ENCODE measurements around the gene FGD6.
"Not testable (repeated sequence)": the region's sequence is repeated elsewhere in the genome, so short reads cannot be mapped to it uniquely, and the experiment has no call there.

Gene FGD6

DNA sequence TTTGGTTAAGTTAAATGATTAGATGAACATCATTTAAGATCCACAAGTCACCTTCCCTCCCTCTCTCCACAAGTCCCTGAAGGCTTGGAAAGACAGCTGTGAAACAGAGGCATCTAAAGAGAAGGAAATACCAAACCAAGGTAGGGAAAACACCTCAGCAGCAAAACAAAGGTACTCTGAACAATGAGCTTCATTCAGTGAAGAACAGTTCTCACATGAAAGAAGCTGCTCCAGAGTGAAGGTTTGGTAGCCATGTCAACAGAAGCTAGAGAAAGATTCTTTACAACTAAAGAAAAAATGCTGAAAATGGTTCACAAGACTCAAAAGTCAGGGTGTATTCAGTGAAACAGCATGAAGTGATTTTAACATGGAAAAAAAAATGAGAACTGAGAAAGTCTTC, 69.4 kb downstream of the FGD6 start:
- Histone ChIP-seq H3K36me3 (ENCODE audit: control insufficient read depth, insufficient read depth, low read length) (no peaks in the 10 kb centered on the region; the same call in 1 of the 2 replicates), H3K27me3 (replicated peaks; ENCODE audit: control insufficient read depth, insufficient read depth, low read length) (no peaks in the 10 kb centered on the region), H3K4me3 (replicated peaks; ENCODE audit: low read depth, low read length) (no peak overlapping the region)
- DNase-seq (ENCODE audit: extremely low read depth, insufficient read length): no peak
- TF ChIP-seq, protein P1, sequence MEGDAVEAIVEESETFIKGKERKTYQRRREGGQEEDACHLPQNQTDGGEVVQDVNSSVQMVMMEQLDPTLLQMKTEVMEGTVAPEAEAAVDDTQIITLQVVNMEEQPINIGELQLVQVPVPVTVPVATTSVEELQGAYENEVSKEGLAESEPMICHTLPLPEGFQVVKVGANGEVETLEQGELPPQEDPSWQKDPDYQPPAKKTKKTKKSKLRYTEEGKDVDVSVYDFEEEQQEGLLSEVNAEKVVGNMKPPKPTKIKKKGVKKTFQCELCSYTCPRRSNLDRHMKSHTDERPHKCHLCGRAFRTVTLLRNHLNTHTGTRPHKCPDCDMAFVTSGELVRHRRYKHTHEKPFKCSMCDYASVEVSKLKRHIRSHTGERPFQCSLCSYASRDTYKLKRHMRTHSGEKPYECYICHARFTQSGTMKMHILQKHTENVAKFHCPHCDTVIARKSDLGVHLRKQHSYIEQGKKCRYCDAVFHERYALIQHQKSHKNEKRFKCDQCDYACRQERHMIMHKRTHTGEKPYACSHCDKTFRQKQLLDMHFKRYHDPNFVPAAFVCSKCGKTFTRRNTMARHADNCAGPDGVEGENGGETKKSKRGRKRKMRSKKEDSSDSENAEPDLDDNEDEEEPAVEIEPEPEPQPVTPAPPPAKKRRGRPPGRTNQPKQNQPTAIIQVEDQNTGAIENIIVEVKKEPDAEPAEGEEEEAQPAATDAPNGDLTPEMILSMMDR (IDR thresholded peaks at IDR 0.05; ENCODE audit: insufficient read depth, low read length, poor library complexity, severe bottlenecking): no peak

DNA sequence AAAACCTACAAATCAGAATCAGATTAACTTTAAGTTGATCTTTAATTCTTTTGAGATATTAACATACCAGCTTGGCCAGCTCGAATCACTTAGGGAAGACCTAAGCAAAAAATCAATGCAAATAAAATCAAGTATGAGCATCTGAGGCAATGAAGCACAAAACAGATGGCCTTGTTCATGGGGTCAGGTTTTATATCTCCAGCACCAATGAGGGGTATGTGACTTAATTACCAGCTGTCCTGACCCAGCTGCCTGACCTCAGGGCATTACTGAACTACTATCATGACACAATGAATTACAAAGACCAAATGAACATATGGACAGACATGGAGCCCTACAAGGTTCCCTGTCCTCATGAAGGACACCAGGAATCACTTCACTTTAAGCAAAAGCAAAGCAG, 70.5 kb downstream of the FGD6 start:
- DNase-seq (ENCODE audit: extremely low read depth, insufficient read length): no peak
- no peaks in the 10 kb centered on the region; the same call in 1 of the 2 replicates for H3K36me3 ChIP-seq (ENCODE audit: control insufficient read depth, insufficient read depth, low read length)
- H3K27me3 ChIP-seq (replicated peaks; ENCODE audit: control insufficient read depth, insufficient read depth, low read length): no peaks in the 10 kb centered on the region
- H3K4me3 ChIP-seq (replicated peaks; ENCODE audit: low read depth, low read length): no peak overlapping the region
- TF ChIP-seq, protein P1 (IDR thresholded peaks at IDR 0.05; ENCODE audit: insufficient read depth, low read length, poor library complexity, severe bottlenecking): no peak

DNA sequence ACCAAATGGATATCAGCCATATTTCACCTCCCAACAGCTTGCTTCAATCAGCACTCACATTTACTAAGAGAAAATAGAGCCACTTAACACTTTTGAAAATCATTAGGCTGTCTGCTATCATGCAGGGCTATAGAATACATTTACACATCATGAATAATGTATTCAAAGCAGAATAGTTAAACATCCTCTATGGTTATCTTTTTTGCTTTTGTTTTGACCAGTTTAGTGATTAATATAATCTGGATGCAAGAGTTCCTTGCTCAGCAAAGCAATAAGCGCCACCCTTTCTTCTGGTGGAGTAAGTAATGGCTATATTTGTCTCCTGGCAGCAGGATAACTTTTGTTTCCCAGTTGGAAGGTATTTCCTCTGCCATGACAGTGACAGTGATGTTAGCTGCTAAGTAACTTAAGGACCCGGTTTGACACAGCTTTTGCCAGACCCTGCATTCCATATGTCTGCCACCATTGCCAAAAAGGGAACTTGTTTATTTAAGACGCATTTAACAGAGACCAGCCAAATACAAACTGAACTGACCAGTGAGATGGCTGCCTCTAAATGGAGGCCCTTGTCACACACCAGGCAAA, 73.6 kb downstream of the FGD6 start:
- Histone ChIP-seq H3K27me3 (replicated peaks; ENCODE audit: control insufficient read depth, insufficient read depth, low read length) (no peaks in the 10 kb centered on the region), H3K36me3 (ENCODE audit: control insufficient read depth, insufficient read depth, low read length) (no peaks in the 10 kb centered on the region; the same call in 1 of the 2 replicates), H3K4me3 (replicated peaks; ENCODE audit: low read depth, low read length) (no peak overlapping the region)
- TF ChIP-seq, protein P1 (IDR thresholded peaks at IDR 0.05; ENCODE audit: insufficient read depth, low read length, poor library complexity, severe bottlenecking): no peak
- DNase-seq (ENCODE audit: extremely low read depth, insufficient read length): no peak

DNA sequence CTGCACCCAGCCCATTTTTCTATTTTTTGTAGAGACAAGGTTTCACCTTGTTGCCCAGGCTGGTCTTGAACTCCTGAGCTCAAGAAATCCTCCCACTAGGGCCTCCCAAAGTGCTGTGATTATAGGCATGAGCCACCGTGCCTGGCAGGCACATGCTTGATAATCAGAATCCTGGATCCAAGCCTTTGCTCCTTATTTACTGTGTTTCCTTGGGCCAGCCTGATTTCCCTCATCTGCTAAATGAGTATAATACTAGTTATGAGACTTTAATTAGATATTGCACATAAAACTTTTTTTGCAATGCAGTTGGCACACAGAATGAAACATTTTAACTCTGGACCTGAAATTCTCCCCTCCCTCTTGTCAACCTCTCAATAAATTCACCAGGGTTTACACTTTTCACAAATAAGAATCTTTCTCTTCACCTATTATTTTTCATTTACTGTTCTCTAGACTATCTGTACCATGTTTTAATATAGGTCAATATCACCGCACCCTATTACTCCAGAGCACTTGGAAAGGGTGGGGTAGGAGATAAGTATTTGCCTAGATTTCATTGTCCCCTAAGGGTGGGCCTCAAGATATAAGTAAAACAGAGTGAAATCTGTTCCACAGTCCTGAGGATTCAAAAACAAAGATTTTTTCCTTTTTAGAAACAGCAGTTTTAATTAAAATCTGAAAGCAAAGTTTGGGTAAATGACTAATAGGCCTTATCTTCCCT, 74.7 kb downstream of the FGD6 start:
- Histone ChIP-seq H3K27me3 (replicated peaks; ENCODE audit: control insufficient read depth, insufficient read depth, low read length) (no peaks in the 10 kb centered on the region), H3K36me3 (ENCODE audit: control insufficient read depth, insufficient read depth, low read length) (no peaks in the 10 kb centered on the region; the same call in 1 of the 2 replicates), H3K4me3 (replicated peaks; ENCODE audit: low read depth, low read length) (no peak overlapping the region)
- no peak for DNase-seq (ENCODE audit: extremely low read depth, insufficient read length)
- TF ChIP-seq, protein P1 (IDR thresholded peaks at IDR 0.05; ENCODE audit: insufficient read depth, low read length, poor library complexity, severe bottlenecking): no peak

DNA sequence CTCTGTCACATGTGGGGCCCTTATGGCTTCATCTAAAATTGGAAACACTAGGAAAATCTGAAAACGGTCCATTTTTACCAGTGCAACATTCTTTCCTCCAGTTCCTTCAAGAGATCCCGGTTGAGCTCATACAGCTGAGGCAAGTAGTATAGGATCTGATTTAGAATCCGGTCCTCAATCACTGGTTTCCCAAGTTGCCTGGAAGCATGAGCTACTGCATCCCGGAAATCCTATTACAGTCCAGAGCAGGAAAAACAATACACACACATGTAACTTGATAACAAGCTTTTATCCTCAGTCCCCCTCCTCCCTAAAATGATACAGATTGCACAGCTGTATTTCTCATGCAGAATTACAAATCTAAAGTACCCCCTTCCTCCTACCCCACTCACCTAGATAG, 76.0 kb downstream of the FGD6 start:
- Histone ChIP-seq H3K4me3 (replicated peaks; ENCODE audit: low read depth, low read length) (no peak overlapping the region), H3K27me3 (replicated peaks; ENCODE audit: control insufficient read depth, insufficient read depth, low read length) (no peaks in the 10 kb centered on the region), H3K36me3 (ENCODE audit: control insufficient read depth, insufficient read depth, low read length) (no peaks in the 10 kb centered on the region)
- TF ChIP-seq, protein P1 (IDR thresholded peaks at IDR 0.05; ENCODE audit: insufficient read depth, low read length, poor library complexity, severe bottlenecking): no peak
- no peak for DNase-seq (ENCODE audit: extremely low read depth, insufficient read length)

DNA sequence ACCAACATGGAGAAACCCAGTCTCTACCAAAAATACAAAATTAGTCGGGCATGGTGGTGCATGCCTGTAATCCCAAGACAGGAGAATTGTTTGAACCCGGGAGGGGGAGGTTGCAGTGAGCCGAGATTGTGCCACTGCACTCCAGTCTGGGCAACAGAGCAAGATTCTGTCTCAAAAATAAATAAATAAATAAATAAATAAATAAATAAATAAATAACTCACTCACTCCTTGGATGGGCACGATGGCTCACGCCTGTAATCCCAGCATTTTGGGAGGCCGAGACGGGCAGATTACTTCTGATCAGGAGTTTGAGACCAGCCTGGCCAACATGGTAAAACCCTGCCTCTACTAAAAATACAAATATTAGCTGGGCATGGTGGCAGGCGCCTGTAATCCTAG, 79.2 kb downstream of the FGD6 start:
- DNase-seq (ENCODE audit: extremely low read depth, insufficient read length); H3K27me3 ChIP-seq (replicated peaks; ENCODE audit: control insufficient read depth, insufficient read depth, low read length); H3K36me3 ChIP-seq (ENCODE audit: control insufficient read depth, insufficient read depth, low read length); H3K4me3 ChIP-seq (replicated peaks; ENCODE audit: low read depth, low read length): not testable (repeated sequence)
